ENCODE data around the gene HPCAL1.

DNA sequence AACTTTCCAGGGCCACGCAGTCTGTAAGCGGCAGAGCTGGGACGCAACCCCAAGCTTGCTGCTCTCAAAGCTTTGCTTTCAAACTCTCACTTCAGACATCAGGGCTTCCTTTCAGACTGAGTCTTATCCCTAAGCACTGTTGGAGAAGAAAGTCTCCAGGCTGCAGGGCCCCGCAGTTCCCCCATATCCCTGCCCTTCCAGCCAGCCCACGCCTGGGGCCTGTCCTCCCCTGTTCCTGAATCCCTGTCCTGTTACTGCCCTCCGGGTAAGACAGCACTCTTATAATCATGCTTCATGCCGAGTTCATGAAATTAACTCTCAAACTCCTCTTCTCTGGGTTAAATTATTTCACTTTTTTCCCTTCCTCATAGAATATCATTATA lies 37.9 kb downstream of the HPCAL1 start:
- TF ChIP-seq, protein P1, sequence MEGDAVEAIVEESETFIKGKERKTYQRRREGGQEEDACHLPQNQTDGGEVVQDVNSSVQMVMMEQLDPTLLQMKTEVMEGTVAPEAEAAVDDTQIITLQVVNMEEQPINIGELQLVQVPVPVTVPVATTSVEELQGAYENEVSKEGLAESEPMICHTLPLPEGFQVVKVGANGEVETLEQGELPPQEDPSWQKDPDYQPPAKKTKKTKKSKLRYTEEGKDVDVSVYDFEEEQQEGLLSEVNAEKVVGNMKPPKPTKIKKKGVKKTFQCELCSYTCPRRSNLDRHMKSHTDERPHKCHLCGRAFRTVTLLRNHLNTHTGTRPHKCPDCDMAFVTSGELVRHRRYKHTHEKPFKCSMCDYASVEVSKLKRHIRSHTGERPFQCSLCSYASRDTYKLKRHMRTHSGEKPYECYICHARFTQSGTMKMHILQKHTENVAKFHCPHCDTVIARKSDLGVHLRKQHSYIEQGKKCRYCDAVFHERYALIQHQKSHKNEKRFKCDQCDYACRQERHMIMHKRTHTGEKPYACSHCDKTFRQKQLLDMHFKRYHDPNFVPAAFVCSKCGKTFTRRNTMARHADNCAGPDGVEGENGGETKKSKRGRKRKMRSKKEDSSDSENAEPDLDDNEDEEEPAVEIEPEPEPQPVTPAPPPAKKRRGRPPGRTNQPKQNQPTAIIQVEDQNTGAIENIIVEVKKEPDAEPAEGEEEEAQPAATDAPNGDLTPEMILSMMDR (IDR thresholded peaks at IDR 0.05; ENCODE audit: low read depth, low read length, poor library complexity, severe bottlenecking): no peak
- no peak for TF ChIP-seq EZH2phosphoT487 (IDR thresholded peaks at IDR 0.05; ENCODE audit: borderline replicate concordance, low read length)
